ENCODE measurements around the gene ATP11A.

- TF ChIP-seq EP300 (IDR thresholded peaks at IDR 0.05) (no peak), CTCF (IDR thresholded peaks at IDR 0.05) (no peak), POLR2AphosphoS5 (IDR thresholded peaks at IDR 0.05) (no peak)
These were observed 234.5 kb downstream of the ATP11A start for GRCh38 chr13:112924365-112924764.

Measured in sigmoid colon (tissue), 4 donors.